ENCODE data around the gene ABCC9. TPM values are rescaled to one million over a fixed set of nuclear protein-coding genes. Genes with fewer than 3 reads are reported as not detected.

ABCC9 gene
- total RNA-seq, 1 experiment from 2014 or later: not detected

GRCh38 chr12:21983095-21983494 is 41.9 kb upstream of the ABCC9 start:
- Histone ChIP-seq H2BK5ac (ENCODE audit: insufficient read length, low read length) (no peak overlapping the region), H2AFZ (ENCODE audit: low read length) (no peak overlapping the region), H2AK5ac (ENCODE audit: insufficient read length, low read length) (no peak overlapping the region), H3K27me3 (ENCODE audit: insufficient read depth, low read length) (no peaks in the 10 kb centered on the region), H3K27ac (ENCODE audit: insufficient read length, low read depth, low read length) (no peak overlapping the region), H3K23ac (ENCODE audit: insufficient read length, low read depth, low read length) (no peak overlapping the region), H3K18ac (ENCODE audit: insufficient read length, low read depth, low read length) (no peak overlapping the region), H3K4me1 (ENCODE audit: insufficient read depth, low read length) (no peaks in the 10 kb centered on the region), H2BK15ac (ENCODE audit: low read depth, low read length) (no peak overlapping the region), H3K4me2 (ENCODE audit: insufficient read depth, insufficient read length, low read length) (no peak overlapping the region), H4K8ac (replicated peaks; ENCODE audit: insufficient read length, low read depth, low read length) (no peak overlapping the region), H4K20me1 (ENCODE audit: control insufficient read depth, insufficient read depth, insufficient read length) (no peaks in the 10 kb centered on the region), H3K79me1 (ENCODE audit: insufficient read depth, low read depth, low read length, poor library complexity, severe bottlenecking) (no peaks in the 10 kb centered on the region), H2BK120ac (ENCODE audit: low read depth, low read length, poor library complexity, severe bottlenecking) (no peak overlapping the region), H4K91ac (ENCODE audit: insufficient read length, low read depth, low read length) (no peak overlapping the region), H2BK20ac (ENCODE audit: low read depth, low read length, poor library complexity, severe bottlenecking) (no peak overlapping the region), H2BK12ac (ENCODE audit: insufficient read length, low read depth, low read length) (no peak overlapping the region), H4K5ac (ENCODE audit: insufficient read length, low read depth, low read length) (no peak overlapping the region), H3K79me2 (ENCODE audit: insufficient read depth, low read length) (no peaks in the 10 kb centered on the region), H3K9ac (ENCODE audit: extremely low read depth, insufficient read length, low read length) (no peak overlapping the region), H3K9me3 (ENCODE audit: control insufficient read depth, low read depth, low read length) (no peaks in the 10 kb centered on the region), H3K4ac (ENCODE audit: low read depth, low read length) (no peak overlapping the region), H3K14ac (ENCODE audit: insufficient read depth, low read length) (no peak overlapping the region), H3K23me2 (ENCODE audit: insufficient read length, low read depth, low read length, poor library complexity, severe bottlenecking) (no peaks in the 10 kb centered on the region), H3K56ac (ENCODE audit: insufficient read length, low read depth, low read length) (no peak overlapping the region), H3T11ph (ENCODE audit: low read length) (no peak overlapping the region)
- Mint-ChIP-seq H3K4me3 (no peak overlapping the region), H3K27ac (no peak overlapping the region), H3K4me1 (peaks cover 16 to 20% of the 10 kb centered on the region in 2 experiments), H3K9me3 (no peaks in the 10 kb centered on the region), H3K36me3 (ENCODE audit: insufficient read depth in 1 of 3, low read depth in 3 of 3) (no peaks in the 10 kb centered on the region), H3K27me3 (ENCODE audit: low read depth) (peaks cover 3% of the 10 kb centered on the region; the same call in 1 of the 2 replicates)
- no peak for TF ChIP-seq CTCF (conservative IDR thresholded peaks at IDR 0.05)
- no CpG with 5 or more reads among the region's 3 CpGs for WGBS (ENCODE audit: extremely low coverage, insufficient read length, low lambda C conversion rate)
- no peak for DNase-seq

All from H9 (cell line).